GM19193 (cell line): ENCODE data around the gene ZBTB12.

Source experiments
- POLR2A ChIP-seq: IDR thresholded peaks from 4 replicates; pipeline ENCODE4 v1.6.1; 2011; ENCODE audit not compliant: insufficient read depth, insufficient read length; ENCODE audit errors: extremely low read depth

Gene ZBTB12

DNA sequence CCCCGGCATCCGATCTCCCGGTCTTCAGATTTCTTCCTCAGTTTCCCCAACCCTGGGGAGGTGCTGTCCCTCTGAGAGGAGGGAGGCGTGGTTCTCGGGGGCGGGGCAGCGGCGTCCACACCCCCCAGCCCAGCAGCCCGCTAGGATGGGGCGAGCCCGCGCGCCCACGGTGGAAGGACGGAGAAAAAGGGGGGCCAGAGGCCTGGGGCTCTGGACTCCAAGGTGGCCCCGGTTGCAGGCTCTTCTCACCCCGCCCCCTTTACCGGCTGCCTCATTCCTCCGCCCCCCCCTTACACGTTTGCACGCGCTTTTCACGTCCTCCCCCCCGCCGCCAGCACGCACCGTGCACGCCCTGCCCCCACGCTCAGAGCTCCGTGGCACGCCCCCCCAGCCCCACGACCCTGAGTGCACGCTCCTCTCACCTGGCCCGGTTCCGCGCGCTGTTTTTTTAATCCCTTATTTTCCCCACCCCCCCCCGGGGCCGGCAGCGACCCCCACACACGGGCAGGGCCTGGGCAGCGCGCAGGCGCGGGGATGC, 402 bp downstream of the ZBTB12 start:
- no peak for TF ChIP-seq POLR2A

DNA sequence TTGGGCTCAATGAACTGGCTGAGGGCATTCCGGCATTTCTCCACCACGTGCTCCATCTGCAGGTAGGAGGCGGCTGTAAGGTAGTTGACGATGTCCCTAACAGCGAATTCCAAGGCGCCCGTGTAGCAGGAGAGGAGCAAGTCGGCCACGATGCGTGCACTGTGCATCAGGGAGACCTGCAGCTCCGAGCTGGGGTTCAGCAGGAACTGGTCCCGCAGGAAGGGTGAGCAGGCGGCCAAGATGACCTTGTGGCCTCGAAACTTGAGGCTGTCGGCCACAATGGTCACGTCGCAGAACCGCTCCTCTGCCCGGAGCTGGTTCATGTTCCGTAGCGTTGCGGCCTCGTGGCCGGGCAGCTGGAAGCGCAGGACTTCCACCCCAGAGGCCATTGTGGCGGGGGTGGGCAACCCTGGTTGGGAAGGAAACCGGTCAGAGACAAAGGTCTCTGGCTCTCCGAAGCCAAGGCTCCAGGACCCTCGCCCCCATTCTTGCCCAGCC, 920 bp downstream of the ZBTB12 start:
- no peak for TF ChIP-seq POLR2A

DNA sequence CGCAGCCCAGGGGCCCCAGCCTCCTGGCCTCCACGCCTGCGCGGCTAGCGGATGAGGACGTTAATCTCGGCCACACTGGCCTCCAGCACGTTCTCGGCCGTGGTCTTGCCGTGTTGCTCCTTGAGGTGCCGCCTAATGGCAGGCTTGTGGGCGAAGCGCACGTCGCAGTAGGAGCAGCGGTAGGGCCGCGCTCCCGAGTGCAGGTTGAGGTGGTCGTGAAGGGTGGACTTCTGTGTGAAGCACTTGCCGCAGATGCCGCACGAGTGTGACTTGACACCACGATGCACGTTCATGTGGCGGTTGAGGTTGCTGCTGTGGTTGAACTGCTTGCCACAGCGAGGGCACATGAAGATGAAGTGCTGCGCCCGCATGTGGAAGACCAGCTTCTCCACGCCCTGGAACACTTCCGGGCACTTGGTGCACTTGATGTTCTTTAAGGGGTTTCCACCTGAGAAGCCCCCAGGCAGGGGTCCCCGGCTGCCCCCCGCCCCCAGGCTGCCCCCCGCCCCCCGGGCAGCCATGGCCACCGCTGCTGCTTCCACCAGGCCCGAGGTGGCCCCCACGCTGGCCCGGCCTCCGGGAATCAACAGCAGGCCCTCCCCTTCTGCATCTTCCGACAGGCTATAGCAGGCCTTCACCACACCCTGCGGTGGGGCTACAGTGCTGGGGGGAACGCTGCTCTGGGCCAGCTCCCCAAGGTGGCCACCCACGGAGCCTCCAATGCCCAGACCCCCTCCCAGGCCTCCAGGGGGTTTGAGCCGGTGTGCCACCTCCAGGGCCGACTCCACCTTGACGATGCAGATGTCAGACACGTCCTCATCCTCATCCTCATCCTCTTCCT, 1.8 kb downstream of the ZBTB12 start:
- no peak for TF ChIP-seq POLR2A

DNA sequence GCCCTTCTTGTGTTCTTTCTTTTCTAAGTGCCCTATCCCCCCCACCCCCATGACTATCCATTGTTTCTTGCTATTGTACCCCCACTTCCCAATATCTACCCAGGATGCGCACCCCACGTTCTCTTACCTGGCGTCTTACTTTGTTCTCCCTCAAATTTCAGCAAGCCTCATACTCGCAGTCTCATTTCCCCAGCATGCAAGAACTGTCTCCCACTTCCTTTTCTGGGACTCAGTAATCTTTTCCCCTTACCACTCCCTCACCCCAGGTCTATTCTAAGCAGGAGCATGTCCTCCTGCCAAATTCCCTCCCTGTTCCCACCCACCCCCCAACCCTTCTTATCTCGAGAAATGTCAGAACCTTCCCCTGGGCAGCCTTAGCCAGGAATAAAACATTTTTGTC, 2.7 kb downstream of the ZBTB12 start:
- no peak for TF ChIP-seq POLR2A

DNA sequence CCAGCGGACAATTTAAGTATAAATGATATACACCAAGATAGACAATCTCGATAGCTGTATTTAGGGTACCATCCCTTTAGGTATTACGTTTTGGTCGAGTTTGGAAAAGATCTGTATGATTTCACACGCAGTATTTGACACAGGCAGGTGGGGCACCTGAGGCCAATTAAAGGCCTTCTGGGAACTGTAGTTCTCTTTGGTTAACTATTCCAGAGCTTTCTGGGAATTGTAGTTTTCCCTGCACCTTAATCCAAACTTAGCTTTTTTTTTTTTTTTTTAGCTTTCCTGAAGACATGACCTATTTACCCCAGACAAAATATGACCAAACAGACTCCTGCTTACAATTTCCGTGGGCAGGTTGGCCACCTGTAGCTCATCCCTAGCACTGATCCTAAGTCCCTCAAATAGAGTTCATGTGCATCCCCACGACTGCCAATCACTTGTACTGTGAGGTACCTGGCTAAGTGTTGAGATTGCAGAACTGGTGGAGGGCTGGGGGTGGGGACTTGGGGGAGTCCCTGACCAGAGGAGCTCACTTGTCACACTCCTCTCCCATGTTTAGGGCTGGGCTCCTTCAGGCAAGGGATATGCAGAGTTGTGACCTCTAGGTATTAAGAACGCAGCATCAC, 3.4 kb downstream of the ZBTB12 start:
- no peak for TF ChIP-seq POLR2A

DNA sequence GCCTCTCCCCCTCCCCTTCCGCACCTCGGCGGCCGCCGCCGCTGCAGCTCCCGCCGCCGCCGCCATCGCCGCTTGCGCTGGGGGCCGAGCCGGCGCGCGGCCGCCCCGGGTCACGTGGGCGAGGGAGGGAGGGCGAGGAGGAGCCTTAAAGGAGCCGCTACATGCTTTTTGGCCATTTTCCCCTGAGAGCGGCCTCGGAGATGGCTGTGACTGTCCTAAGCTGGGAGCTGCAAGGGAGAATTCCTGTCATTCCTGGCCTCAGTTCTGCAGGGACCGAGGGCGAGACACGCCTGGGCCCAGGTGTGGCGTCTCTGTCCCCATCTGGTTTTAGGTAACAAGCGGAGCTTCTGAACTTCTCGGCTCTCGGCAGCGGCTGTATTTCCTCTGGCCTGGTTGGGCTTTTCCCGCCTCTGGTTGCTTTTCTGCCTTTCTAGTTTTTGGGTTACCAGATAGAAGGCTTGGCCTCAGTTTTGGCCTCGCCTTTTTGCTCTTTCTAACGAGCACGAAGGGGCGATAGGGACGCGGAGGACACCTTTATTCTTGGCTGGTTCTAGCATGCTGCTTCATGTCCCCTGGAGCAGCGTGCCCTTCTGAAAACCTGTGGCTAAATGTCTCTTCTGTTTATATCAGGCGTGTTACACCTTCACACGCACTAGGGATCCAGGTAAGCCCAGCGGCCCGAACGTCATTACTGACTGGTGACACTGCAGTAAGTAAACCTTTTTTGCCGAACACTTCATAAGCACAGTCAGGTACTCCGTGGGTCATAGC, 4.1 kb downstream of the ZBTB12 start, which contains the start of gene EHMT2:
Gene EHMT2 (minus strand): TSS at position 87 of the 771 bp plus-strand sequence. CDS start 21 bp downstream, at position 66.
- peak; percentile 64 for TF ChIP-seq POLR2A

DNA sequence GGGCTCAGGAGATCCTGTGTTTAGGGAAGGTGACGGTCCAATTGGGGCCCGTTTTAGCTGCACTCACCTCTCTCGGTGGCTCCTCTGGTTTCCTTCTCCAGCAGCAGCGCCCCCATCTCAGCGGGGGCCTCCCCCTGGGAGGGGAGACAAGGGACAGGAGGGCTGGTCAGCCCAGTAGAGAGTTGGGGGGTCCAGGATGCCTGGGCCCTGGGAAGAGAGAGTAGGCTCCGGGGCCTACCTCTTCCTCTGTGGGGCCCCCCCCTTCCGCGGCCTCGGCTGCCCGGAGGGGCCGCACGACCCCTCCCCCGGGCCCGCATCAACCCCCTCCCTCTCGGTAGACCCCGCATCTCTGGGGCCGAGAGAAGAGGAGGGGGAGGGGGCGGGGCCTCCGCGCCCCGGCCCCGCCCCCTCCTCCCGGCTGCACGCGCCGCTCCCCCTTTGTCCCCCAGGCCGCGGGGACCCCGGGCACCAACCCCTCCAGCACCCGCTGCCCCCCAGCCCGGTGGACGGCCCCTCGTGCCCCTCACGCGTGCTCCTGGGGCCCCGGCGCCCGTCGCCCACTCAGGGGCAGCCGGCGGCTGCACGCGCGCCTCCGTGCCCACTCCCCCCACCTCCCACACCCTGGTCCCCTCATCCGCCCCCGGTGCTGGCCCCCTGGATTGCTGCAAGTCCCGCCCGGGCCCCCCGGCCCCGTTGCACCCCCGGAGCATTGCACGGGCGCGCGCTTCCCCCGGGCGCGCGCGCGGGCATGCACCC, 4.9 kb downstream of the ZBTB12 start:
- no peak for TF ChIP-seq POLR2A

DNA sequence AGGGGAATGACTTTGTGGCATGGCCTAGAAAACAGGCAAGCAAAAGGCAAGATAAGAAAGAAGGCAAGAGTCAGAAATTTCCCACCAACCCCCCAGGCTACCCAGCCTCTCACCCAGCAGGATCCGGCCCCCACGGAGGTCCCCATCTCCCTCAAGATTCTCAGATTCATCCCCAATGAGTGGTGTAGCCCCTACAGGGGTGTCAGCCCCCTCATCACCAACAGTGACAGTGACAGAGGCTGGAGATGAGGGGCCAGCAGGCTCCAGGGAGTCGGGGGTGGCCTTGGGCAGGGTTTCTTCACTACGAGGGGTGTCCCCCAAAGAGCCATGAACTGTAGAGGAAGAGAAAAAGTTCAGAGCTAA, 5.4 kb downstream of the ZBTB12 start:
- no peak for TF ChIP-seq POLR2A

DNA sequence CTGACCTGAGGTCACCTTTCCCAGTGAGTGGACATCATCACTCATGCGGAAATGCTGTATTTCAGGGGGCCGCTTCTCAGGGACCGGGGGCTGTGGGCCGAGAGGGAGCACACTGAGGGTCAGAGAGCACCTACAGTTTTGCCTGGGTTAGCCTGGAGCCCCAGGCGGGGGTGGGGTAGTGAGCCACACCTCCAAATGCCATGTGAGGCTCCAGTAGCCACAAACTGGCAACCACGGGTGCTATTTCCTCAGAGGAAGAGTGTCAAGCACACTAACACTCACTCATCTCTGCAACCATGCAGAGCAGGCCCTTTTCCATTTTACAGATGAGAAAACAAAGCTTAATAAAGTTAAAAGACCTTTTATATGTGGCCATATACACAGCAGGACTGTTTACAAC, 9.1 kb downstream of the ZBTB12 start:
- no peak for TF ChIP-seq POLR2A

DNA sequence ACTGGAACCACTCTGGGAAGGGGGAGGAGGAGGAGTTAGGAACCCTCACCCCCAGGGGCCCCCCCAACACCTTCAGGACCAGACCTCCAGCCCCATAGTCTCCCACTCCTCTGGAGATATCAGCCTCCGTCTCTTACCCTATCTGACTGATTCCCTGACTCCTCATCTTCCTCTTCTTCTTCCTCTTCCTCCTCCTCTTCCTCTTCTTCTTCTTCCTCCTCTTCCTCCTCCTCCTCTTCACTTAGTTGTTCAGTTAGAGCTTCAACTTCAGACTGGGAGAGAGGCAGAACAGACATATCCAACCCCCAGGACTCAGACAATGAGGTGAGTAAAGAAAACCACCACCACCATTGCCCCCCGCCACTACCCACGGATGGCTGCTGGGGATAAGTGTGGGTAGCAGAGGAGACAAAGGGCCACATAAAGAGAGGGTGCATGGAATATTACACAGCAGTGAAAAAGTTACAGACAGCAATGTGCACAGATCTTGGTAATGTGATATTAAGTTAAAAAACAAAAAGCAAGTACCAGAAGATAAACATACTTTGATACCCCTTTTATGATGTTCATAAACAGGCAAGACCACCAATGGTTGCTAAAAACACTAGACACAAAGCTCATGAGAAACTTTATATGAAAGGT, 12.4 kb downstream of the ZBTB12 start:
- no peak for TF ChIP-seq POLR2A

DNA sequence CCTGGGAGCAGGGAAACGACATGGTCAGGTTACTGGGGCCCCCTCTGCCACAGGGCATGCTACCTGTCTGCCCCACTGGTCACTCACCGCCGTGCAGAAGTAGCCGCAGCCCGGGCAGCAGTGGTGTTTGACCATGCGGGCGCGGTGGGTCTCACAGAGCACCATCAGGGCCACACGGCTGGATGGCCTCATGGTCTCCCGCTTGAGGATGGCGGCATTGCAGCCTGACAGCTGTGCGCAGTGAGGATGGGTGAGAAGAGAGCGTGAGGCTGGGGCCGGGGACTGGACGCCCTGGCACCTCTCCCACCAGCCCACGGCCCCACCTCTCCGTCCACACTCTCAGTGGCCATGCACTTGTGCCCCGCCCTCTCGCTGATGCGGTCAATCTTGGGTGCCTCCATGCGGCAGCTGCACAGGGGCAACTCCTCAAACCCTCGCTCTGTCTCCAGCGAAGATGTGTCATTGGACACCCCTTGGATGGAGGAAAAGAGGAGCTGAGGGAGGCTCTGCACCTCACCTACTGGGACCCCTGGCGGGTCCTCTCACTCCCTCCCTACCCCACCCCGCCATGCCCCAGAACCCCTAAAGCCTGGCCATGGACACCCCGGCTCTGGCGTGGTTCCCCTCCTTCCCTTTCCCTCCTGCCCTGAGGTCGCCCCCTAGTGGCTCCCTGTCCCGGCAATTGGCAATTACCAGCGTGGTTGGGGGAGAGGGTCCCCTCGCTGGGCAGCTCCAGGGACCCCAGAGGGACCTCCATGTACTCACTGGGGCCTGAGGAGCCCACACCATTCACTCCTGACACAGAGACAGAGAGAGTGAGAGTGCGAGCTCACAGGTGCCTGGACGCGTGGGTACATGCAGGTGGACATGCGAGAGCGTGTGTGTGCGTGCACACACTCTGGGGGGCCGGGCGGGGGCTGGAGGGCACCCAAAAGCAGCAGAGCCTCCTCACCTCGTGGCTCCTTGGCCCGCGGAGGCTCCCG, 13.3 kb downstream of the ZBTB12 start:
- no peak for TF ChIP-seq POLR2A

DNA sequence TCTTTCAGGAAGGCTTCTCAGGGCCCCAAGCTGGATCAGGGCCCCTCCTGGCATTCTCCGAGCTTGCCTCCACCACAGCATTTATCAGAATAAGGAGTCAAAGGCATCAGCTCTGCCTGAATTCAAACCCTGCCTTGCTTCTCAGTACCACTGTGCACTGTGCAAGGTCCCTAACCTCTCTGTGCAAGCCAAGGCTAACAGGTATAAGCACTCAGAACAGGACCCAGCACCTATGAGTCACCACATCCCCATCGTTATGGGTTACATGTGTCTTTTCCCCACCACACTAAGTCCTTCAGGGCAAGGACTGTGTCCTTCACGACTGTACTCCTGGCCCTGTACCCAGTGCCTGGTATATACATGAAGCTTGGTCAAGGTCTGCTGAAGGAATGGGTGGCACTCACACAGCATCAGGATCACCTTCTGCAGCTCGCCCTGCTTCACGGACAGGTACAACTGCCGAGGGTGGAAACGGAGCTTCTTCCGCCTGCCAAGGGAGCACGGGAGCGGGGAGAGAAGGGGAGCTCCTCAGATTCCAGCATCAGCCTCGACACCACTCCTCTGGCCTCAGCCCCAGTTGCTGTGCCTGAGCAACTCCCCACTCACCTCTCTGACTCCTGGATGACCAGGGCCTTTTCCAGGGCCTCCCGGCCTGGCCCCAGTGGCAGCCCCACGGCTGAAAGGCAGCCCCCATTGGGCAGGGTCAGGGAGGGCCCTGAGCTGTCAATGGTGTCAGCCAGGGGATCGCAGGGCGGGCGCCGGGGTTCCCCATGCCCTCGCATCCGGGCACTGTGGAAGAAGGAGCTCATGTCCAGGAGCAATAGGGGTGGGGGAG, 14.5 kb downstream of the ZBTB12 start:
- no peak for TF ChIP-seq POLR2A
